Renal cortex interstitium (tissue), 15 donors: ENCODE measurements around the gene ZNF879. TPM values are rescaled to one million over a fixed set of nuclear protein-coding genes. Genes with fewer than 3 reads are reported as not detected.
A peak's percentile ranks its signal among the peaks of the same experiment; 100 is the strongest.

Source experiments
- DNase-seq, 11 donors: peaks; one replicate each; pipeline ENCODE4 v3.0.0-alpha.2; 2013; ENCODE audit warnings: low read depth in 9 of 11, low spot score in 4 of 11; ENCODE audit errors: extremely low read depth in 1 of 11
- long read RNA-seq, 16 experiments: transcript quantifications; one replicate each; lab custom pipeline, GENCODE V29; 2026
- polyA plus RNA-seq, 3 donors: library from polyadenylated mRNA; unstranded; fragments of 120-200 nt; gene quantifications; one replicate each; pipeline ENCODE4 v1.2.1, GENCODE V29; 2013; ENCODE audit not compliant: insufficient read length in 3 of 3

Gene ZNF879
- 1 to 10 TPM; 7.9 to 8.7 (median 8.5) TPM for polyA plus RNA-seq
- long read RNA-seq, donor 1, partial matches to known transcripts = 0 of 2 reads
- long read RNA-seq, donor 1, other reads (novel, unspliced or antisense) = 0 of 2 reads
- long read RNA-seq, donor 2, partial matches to known transcripts = 0 of 2 reads
- long read RNA-seq, donor 2, other reads (novel, unspliced or antisense) = 0 of 2 reads
- long read RNA-seq, donor 3, partial matches to known transcripts = 0 of 3 reads
- long read RNA-seq, donor 3, other reads (novel, unspliced or antisense) = 0 of 3 reads
- long read RNA-seq, donor 4, partial matches to known transcripts = 0 of 3 reads
- long read RNA-seq, donor 4, other reads (novel, unspliced or antisense) = 0 of 3 reads
- long read RNA-seq, donor 5 = 0 reads
- long read RNA-seq, donor 6, partial matches to known transcripts = 0 of 2 reads
- long read RNA-seq, donor 6, other reads (novel, unspliced or antisense) = 0 of 2 reads
- long read RNA-seq, donor 7, partial matches to known transcripts = 0 of 4 reads
- long read RNA-seq, donor 7, other reads (novel, unspliced or antisense) = 0 of 4 reads
- long read RNA-seq, donor 8 = 0 reads
- long read RNA-seq, donor 9, partial matches to known transcripts = 0 of 3 reads
- long read RNA-seq, donor 9, other reads (novel, unspliced or antisense) = 0 of 3 reads
- long read RNA-seq, donor 10, partial matches to known transcripts = 0 of 2 reads
- long read RNA-seq, donor 10, other reads (novel, unspliced or antisense) = 0 of 2 reads
- long read RNA-seq, donor 11 = 0 reads
- long read RNA-seq, donor 12 = 0 reads
- long read RNA-seq, donor 13 = 0 reads
- long read RNA-seq, donor 14, partial matches to known transcripts = 0 of 1 reads
- long read RNA-seq, donor 14, other reads (novel, unspliced or antisense) = 0 of 1 reads
- long read RNA-seq, donor 15 = 0 reads
- long read RNA-seq, donor 16, transcript ZNF879-201 (5 exons, 3,304 nt) = major isoform, 7 of 7 reads
- long read RNA-seq, donor 16, partial matches to known transcripts = 0 of 7 reads
- long read RNA-seq, donor 16, other reads (novel, unspliced or antisense) = 0 of 7 reads

- DNase-seq = peak; percentile 90 to 97 (median 94)
Observed at GRCh38 chr5:179023528-179024189, at the start of gene ZNF879. Gene ZNF879, plus strand, starts transcription at chr5:179023804. Its CDS starts 1,201 bp downstream, at chr5:179025005.

GRCh38 chr5:178981381-178981780 is 42.2 kb upstream of the ZNF879 start:
- DNase-seq = no peak

GRCh38 chr5:178982941-178983340 is 40.7 kb upstream of the ZNF879 start:
- DNase-seq = no peak

- DNase-seq = no peak
Observed at GRCh38 chr5:178983728-178984127, 39.9 kb upstream of the ZNF879 start.

- no peak for DNase-seq
Observed at GRCh38 chr5:178984145-178985072, 39.2 kb upstream of the ZNF879 start.

GRCh38 chr5:178986326-178986960 is 37.2 kb upstream of the ZNF879 start:
- no peak for DNase-seq

- no peak for DNase-seq
Observed at GRCh38 chr5:178988436-178989220, 35.0 kb upstream of the ZNF879 start.

GRCh38 chr5:178989311-178989710 is 34.3 kb upstream of the ZNF879 start:
- no peak for DNase-seq

GRCh38 chr5:178990491-178990890 is 33.1 kb upstream of the ZNF879 start:
- no peak for DNase-seq

GRCh38 chr5:178991190-178992145 is 32.1 kb upstream of the ZNF879 start:
- DNase-seq = no peak

GRCh38 chr5:178992291-178992895 is 31.2 kb upstream of the ZNF879 start:
- no peak for DNase-seq

- no peak for DNase-seq
Observed at GRCh38 chr5:178993236-178993765, 30.3 kb upstream of the ZNF879 start.

- no peak for DNase-seq
Observed at GRCh38 chr5:178993955-178994579, 29.5 kb upstream of the ZNF879 start.

- peak in 6 of 11 donors; percentile 4 to 28 (median 16) for DNase-seq
Observed at GRCh38 chr5:178994580-178995340, 28.8 kb upstream of the ZNF879 start, which contains the start of gene GRM6. Gene GRM6, minus strand, starts transcription at chr5:178995320. Its CDS starts 376 bp downstream, at chr5:178994944.
